ENCODE results near the gene SPINK14.

SPINK14 gene

GRCh38 chr5:148168246-148168645, at the start of gene SPINK14:
Gene SPINK14, plus strand, starts transcription at chr5:148168546. Its CDS starts 1,187 bp downstream, at chr5:148169733.
- no peak for DNase-seq (ENCODE audit: low spot score)

GRCh38 chr5:148120317-148120716, 48.0 kb upstream of the SPINK14 start:
- no peak for DNase-seq (ENCODE audit: low spot score)

GRCh38 chr5:148125641-148126040, 42.7 kb upstream of the SPINK14 start:
- DNase-seq (ENCODE audit: low spot score), result no peak

GRCh38 chr5:148135091-148136048, 33.0 kb upstream of the SPINK14 start:
- DNase-seq (ENCODE audit: low spot score), result no peak

- no peak for DNase-seq (ENCODE audit: low spot score)
Observed at GRCh38 chr5:148140846-148141245, 27.5 kb upstream of the SPINK14 start.

- DNase-seq (ENCODE audit: low spot score), result no peak
Observed at GRCh38 chr5:148141645-148142044, 26.7 kb upstream of the SPINK14 start.

GRCh38 chr5:148145916-148146315, 22.4 kb upstream of the SPINK14 start:
- no peak for DNase-seq (ENCODE audit: low spot score)

- no peak for DNase-seq (ENCODE audit: low spot score)
Observed at GRCh38 chr5:148146487-148146886, 21.9 kb upstream of the SPINK14 start.

- DNase-seq (ENCODE audit: low spot score), result no peak
Observed at GRCh38 chr5:148147415-148147814, 20.9 kb upstream of the SPINK14 start.

GRCh38 chr5:148151872-148152271, 16.5 kb upstream of the SPINK14 start:
- DNase-seq (ENCODE audit: low spot score), result no peak

- DNase-seq (ENCODE audit: low spot score), result no peak
Observed at GRCh38 chr5:148152781-148153180, 15.6 kb upstream of the SPINK14 start.

- no peak for DNase-seq (ENCODE audit: low spot score)
Observed at GRCh38 chr5:148156609-148157008, 11.7 kb upstream of the SPINK14 start.

GRCh38 chr5:148162038-148162437, 6.3 kb upstream of the SPINK14 start:
- no peak for DNase-seq (ENCODE audit: low spot score)

- DNase-seq (ENCODE audit: low spot score), result no peak
Observed at GRCh38 chr5:148163345-148163744, 5.0 kb upstream of the SPINK14 start.

GRCh38 chr5:148166550-148167283, 1.6 kb upstream of the SPINK14 start:
- no peak for DNase-seq (ENCODE audit: low spot score)

GRCh38 chr5:148172377-148172776, 4.0 kb downstream of the SPINK14 start:
- no peak for DNase-seq (ENCODE audit: low spot score)

- DNase-seq (ENCODE audit: low spot score), result no peak
Observed at GRCh38 chr5:148176480-148176879, 8.1 kb downstream of the SPINK14 start.

GRCh38 chr5:148177207-148177606, 8.9 kb downstream of the SPINK14 start:
- DNase-seq (ENCODE audit: low spot score), result no peak

- DNase-seq (ENCODE audit: low spot score), result peak; percentile 44
Observed at GRCh38 chr5:148179234-148179824, 11.0 kb downstream of the SPINK14 start.

GRCh38 chr5:148186248-148187003, 18.1 kb downstream of the SPINK14 start:
- no peak for DNase-seq (ENCODE audit: low spot score)

GRCh38 chr5:148191010-148191409, 22.7 kb downstream of the SPINK14 start:
- DNase-seq (ENCODE audit: low spot score), result no peak

GRCh38 chr5:148193202-148193601, 24.9 kb downstream of the SPINK14 start:
- no peak for DNase-seq (ENCODE audit: low spot score)

All from hematopoietic multipotent progenitor cell treated with erythropoietin and hydrocortisone succinate and interleukin-3 and kit ligand, for 17 days (in vitro differentiated cells).